HepG2 (cell line): ENCODE results near the gene EIF3L. TPM values are rescaled to one million over a fixed set of nuclear protein-coding genes. Genes with fewer than 3 reads are reported as not detected.
A peak's percentile ranks its signal among the peaks of the same experiment; 100 is the strongest.

Source experiments
- GATA4 ChIP-seq: sonication (generic); IDR thresholded peaks from 2 replicates; pipeline ENCODE4 v1.6.1; 2016; ENCODE audit warnings: antibody characterized with exemption, low read depth, borderline replicate concordance
- HNF4G ChIP-seq, 2 experiments: sonication (generic) in 1 of 2; formaldehyde crosslinking in 1 of 2; IDR thresholded peaks; 2 replicates each; pipeline versions ENCODE4 v1.4.0 to v1.6.1; 2011 to 2020; ENCODE audit warnings: borderline replicate concordance in 2 of 2, low read depth in 2 of 2, mild to moderate bottlenecking in 2 of 2, low read length in 1 of 2, missing genetic modification reagents in 1 of 2, moderate library complexity in 1 of 2
- ZFP41 ChIP-seq: sonication (generic); formaldehyde crosslinking; IDR thresholded peaks from 2 replicates; pipeline ENCODE4 v1.4.0; 2020; ENCODE audit warnings: mild to moderate bottlenecking, missing genetic modification reagents, borderline replicate concordance
- polyA plus RNA-seq, 8 experiments: library from polyadenylated mRNA; depleted of rRNA in 3 of 8; stranded (reverse) in 7 of 8; unstranded in 1 of 8; fragments of >200 nt; fragmentation: Illumina TruSeq in 4 of 8; extraction: Trizol in 4 of 8; gene quantifications; 2 replicates each; pipeline versions ENCODE4 v1.2.1 to v1.2.3, GENCODE V29; 2011 to 2016; ENCODE audit warnings: low read depth in 4 of 8, missing spikeins in 1 of 8, mixed read lengths in 1 of 8; ENCODE audit not compliant: insufficient read depth in 1 of 8
- total RNA-seq, 5 experiments: library from RNA; depleted of rRNA; stranded (reverse); fragments of >200 nt; fragmentation: Illumina TruSeq; extraction: Trizol; gene quantifications; 2 replicates each; pipeline ENCODE4 v1.2.3, GENCODE V29; 2016; ENCODE audit warnings: low read depth in 1 of 5
- TF ChIP-seq, protein P1 (sequence below): sonication (generic); formaldehyde crosslinking; IDR thresholded peaks from 2 replicates; pipeline ENCODE4 v1.4.0; 2020; ENCODE audit warnings: missing genetic modification reagents
- TF ChIP-seq, protein P2 (sequence below): sonication (generic); formaldehyde crosslinking; IDR thresholded peaks from 2 replicates; pipeline ENCODE4 v1.5.0; 2020; ENCODE audit warnings: missing genetic modification reagents
- TF ChIP-seq, protein P3 (sequence below): IDR thresholded peaks from 2 replicates; pipeline ENCODE4 v1.6.1; 2016; ENCODE audit warnings: low read depth, control low read depth
- TF ChIP-seq, protein P4 (sequence below): IDR thresholded peaks from 2 replicates; pipeline ENCODE4 v1.6.1; 2016; ENCODE audit warnings: low read depth, missing genetic modification reagents, missing compliant biosample characterization
- TF ChIP-seq, protein P5 (sequence below), 2 experiments: IDR thresholded peaks; 2 replicates each; pipeline ENCODE4 v1.6.1; 2011 to 2012; ENCODE audit warnings: low read length in 2 of 2, borderline replicate concordance in 1 of 2, low read depth in 1 of 2, mild to moderate bottlenecking in 1 of 2, moderate library complexity in 1 of 2
- TF ChIP-seq, protein P6 (sequence below): sonication (generic); formaldehyde crosslinking; IDR thresholded peaks from 2 replicates; pipeline ENCODE4 v1.9.0; 2021; ENCODE audit warnings: missing genetic modification reagents, mild to moderate bottlenecking, borderline replicate concordance

EIF3L gene
- total and polyA plus RNA-seq, 2 of the 13 experiments (the other 11 are each of a cell fraction or from before 2014, with no cell fraction given) = 514 to 793 TPM

DNA sequence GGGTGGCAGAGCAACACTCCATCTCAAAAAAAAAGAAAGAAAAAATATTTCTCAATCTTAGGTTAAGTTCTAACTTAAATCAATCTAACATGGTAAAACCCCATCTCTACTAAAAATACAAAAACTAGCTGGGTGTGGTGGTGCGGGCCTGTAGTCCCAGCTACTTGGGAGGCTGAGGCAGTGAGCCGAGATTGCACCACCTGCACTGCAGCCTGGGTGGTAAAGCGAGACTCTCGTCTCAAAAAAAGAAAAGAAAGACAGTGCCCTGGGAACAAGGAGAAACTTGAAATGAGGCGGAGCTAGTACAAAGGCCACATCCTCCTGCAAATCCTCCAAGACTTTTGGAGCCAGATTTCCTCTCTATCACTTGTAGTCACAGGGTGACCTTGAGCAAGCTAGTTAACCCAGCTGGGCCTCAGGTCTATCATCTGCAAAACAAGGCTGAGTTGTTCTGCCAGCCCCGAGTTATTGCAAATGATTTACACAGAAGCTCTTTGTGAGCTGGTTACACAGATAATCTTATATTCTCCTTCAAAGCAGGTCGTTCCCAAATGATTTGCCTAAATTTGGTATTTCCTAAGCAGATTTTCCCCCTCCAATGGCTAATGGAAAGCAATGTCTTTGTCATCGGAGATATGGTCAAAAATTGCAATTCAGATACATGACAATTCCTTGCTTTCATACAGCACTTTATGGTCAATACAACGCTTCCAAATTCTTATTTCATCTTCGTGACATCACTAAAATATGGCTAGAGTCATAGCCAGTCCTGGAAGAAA, 7.0 kb upstream of the EIF3L start (continued):
- TF ChIP-seq, protein P1, sequence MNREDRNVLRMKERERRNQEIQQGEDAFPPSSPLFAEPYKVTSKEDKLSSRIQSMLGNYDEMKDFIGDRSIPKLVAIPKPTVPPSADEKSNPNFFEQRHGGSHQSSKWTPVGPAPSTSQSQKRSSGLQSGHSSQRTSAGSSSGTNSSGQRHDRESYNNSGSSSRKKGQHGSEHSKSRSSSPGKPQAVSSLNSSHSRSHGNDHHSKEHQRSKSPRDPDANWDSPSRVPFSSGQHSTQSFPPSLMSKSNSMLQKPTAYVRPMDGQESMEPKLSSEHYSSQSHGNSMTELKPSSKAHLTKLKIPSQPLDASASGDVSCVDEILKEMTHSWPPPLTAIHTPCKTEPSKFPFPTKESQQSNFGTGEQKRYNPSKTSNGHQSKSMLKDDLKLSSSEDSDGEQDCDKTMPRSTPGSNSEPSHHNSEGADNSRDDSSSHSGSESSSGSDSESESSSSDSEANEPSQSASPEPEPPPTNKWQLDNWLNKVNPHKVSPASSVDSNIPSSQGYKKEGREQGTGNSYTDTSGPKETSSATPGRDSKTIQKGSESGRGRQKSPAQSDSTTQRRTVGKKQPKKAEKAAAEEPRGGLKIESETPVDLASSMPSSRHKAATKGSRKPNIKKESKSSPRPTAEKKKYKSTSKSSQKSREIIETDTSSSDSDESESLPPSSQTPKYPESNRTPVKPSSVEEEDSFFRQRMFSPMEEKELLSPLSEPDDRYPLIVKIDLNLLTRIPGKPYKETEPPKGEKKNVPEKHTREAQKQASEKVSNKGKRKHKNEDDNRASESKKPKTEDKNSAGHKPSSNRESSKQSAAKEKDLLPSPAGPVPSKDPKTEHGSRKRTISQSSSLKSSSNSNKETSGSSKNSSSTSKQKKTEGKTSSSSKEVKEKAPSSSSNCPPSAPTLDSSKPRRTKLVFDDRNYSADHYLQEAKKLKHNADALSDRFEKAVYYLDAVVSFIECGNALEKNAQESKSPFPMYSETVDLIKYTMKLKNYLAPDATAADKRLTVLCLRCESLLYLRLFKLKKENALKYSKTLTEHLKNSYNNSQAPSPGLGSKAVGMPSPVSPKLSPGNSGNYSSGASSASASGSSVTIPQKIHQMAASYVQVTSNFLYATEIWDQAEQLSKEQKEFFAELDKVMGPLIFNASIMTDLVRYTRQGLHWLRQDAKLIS (CRISPR knock-in tag) = no peak
- TF ChIP-seq, protein P2, sequence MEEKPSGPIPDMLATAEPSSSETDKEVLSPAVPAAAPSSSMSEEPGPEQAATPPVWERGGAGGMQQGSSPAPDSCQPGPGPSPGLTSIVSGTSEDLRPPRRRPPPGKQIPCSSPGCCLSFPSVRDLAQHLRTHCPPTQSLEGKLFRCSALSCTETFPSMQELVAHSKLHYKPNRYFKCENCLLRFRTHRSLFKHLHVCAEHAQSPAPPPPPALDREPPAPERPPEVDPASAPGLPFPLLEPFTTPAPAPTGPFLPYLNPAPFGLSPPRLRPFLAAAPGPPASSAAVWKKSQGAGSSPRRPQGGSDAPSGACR (CRISPR knock-in tag) = no peak
- TF ChIP-seq, protein P3, sequence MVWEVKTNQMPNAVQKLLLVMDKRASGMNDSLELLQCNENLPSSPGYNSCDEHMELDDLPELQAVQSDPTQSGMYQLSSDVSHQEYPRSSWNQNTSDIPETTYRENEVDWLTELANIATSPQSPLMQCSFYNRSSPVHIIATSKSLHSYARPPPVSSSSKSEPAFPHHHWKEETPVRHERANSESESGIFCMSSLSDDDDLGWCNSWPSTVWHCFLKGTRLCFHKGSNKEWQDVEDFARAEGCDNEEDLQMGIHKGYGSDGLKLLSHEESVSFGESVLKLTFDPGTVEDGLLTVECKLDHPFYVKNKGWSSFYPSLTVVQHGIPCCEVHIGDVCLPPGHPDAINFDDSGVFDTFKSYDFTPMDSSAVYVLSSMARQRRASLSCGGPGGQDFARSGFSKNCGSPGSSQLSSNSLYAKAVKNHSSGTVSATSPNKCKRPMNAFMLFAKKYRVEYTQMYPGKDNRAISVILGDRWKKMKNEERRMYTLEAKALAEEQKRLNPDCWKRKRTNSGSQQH (CRISPR knock-in tag) = 0 out of 2 replicates have a peak, but pooled peaks have one; percentile 30
- 0 out of 2 replicates have a peak, but pooled peaks have one; percentile 26 for TF ChIP-seq HNF4G (IDR thresholded peaks at IDR 0.05; ENCODE audit: borderline replicate concordance, low read depth, low read length)
- TF ChIP-seq HNF4G (CRISPR knock-in tag; IDR thresholded peaks at IDR 0.05; ENCODE audit: borderline replicate concordance, low read depth) = no peak
- TF ChIP-seq, protein P4, sequence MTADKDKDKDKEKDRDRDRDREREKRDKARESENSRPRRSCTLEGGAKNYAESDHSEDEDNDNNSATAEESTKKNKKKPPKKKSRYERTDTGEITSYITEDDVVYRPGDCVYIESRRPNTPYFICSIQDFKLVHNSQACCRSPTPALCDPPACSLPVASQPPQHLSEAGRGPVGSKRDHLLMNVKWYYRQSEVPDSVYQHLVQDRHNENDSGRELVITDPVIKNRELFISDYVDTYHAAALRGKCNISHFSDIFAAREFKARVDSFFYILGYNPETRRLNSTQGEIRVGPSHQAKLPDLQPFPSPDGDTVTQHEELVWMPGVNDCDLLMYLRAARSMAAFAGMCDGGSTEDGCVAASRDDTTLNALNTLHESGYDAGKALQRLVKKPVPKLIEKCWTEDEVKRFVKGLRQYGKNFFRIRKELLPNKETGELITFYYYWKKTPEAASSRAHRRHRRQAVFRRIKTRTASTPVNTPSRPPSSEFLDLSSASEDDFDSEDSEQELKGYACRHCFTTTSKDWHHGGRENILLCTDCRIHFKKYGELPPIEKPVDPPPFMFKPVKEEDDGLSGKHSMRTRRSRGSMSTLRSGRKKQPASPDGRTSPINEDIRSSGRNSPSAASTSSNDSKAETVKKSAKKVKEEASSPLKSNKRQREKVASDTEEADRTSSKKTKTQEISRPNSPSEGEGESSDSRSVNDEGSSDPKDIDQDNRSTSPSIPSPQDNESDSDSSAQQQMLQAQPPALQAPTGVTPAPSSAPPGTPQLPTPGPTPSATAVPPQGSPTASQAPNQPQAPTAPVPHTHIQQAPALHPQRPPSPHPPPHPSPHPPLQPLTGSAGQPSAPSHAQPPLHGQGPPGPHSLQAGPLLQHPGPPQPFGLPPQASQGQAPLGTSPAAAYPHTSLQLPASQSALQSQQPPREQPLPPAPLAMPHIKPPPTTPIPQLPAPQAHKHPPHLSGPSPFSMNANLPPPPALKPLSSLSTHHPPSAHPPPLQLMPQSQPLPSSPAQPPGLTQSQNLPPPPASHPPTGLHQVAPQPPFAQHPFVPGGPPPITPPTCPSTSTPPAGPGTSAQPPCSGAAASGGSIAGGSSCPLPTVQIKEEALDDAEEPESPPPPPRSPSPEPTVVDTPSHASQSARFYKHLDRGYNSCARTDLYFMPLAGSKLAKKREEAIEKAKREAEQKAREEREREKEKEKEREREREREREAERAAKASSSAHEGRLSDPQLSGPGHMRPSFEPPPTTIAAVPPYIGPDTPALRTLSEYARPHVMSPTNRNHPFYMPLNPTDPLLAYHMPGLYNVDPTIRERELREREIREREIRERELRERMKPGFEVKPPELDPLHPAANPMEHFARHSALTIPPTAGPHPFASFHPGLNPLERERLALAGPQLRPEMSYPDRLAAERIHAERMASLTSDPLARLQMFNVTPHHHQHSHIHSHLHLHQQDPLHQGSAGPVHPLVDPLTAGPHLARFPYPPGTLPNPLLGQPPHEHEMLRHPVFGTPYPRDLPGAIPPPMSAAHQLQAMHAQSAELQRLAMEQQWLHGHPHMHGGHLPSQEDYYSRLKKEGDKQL (CRISPR knock-in tag) = no peak
- no peak for TF ChIP-seq ZFP41 (CRISPR knock-in tag)
- TF ChIP-seq GATA4 = no peak
- TF ChIP-seq, protein P5, sequence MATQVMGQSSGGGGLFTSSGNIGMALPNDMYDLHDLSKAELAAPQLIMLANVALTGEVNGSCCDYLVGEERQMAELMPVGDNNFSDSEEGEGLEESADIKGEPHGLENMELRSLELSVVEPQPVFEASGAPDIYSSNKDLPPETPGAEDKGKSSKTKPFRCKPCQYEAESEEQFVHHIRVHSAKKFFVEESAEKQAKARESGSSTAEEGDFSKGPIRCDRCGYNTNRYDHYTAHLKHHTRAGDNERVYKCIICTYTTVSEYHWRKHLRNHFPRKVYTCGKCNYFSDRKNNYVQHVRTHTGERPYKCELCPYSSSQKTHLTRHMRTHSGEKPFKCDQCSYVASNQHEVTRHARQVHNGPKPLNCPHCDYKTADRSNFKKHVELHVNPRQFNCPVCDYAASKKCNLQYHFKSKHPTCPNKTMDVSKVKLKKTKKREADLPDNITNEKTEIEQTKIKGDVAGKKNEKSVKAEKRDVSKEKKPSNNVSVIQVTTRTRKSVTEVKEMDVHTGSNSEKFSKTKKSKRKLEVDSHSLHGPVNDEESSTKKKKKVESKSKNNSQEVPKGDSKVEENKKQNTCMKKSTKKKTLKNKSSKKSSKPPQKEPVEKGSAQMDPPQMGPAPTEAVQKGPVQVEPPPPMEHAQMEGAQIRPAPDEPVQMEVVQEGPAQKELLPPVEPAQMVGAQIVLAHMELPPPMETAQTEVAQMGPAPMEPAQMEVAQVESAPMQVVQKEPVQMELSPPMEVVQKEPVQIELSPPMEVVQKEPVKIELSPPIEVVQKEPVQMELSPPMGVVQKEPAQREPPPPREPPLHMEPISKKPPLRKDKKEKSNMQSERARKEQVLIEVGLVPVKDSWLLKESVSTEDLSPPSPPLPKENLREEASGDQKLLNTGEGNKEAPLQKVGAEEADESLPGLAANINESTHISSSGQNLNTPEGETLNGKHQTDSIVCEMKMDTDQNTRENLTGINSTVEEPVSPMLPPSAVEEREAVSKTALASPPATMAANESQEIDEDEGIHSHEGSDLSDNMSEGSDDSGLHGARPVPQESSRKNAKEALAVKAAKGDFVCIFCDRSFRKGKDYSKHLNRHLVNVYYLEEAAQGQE (IDR thresholded peaks at IDR 0.05; ENCODE audit: borderline replicate concordance in 1 of 2, low read depth in 1 of 2, low read length in 2 of 2) = no peak
- TF ChIP-seq, protein P6, sequence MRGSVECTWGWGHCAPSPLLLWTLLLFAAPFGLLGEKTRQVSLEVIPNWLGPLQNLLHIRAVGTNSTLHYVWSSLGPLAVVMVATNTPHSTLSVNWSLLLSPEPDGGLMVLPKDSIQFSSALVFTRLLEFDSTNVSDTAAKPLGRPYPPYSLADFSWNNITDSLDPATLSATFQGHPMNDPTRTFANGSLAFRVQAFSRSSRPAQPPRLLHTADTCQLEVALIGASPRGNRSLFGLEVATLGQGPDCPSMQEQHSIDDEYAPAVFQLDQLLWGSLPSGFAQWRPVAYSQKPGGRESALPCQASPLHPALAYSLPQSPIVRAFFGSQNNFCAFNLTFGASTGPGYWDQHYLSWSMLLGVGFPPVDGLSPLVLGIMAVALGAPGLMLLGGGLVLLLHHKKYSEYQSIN (CRISPR knock-in tag) = no peak
